K562 (cell line): ENCODE results near the gene HAND2.

Experiments used
- SMARCA4 ChIP-seq: fragments of 450-650 bp; IDR thresholded peaks from 2 replicates; pipeline ENCODE4 v1.6.1; 2016
- TF ChIP-seq, protein P1 (sequence below), 3 experiments: IDR thresholded peaks in 2 of 3; conservative IDR thresholded peaks in 1 of 3; 2 replicates each; pipeline ENCODE4 v1.5.1; 2011 to 2012; ENCODE audit warnings: low read length in 3 of 3, mild to moderate bottlenecking in 3 of 3, control low read depth in 2 of 3, improper control_type of control experiment in 1 of 3, inconsistent platforms in 1 of 3, low read depth in 1 of 3, mixed read lengths in 1 of 3, moderate library complexity in 1 of 3; ENCODE audit not compliant: insufficient read depth in 2 of 3

- no peak for TF ChIP-seq SMARCA4
- TF ChIP-seq, protein P1, sequence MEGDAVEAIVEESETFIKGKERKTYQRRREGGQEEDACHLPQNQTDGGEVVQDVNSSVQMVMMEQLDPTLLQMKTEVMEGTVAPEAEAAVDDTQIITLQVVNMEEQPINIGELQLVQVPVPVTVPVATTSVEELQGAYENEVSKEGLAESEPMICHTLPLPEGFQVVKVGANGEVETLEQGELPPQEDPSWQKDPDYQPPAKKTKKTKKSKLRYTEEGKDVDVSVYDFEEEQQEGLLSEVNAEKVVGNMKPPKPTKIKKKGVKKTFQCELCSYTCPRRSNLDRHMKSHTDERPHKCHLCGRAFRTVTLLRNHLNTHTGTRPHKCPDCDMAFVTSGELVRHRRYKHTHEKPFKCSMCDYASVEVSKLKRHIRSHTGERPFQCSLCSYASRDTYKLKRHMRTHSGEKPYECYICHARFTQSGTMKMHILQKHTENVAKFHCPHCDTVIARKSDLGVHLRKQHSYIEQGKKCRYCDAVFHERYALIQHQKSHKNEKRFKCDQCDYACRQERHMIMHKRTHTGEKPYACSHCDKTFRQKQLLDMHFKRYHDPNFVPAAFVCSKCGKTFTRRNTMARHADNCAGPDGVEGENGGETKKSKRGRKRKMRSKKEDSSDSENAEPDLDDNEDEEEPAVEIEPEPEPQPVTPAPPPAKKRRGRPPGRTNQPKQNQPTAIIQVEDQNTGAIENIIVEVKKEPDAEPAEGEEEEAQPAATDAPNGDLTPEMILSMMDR (IDR thresholded peaks at IDR 0.05 in 2 of 3, conservative IDR thresholded peaks at IDR 0.05 in 1 of 3; ENCODE audit: insufficient read depth in 2 of 3, low read depth in 1 of 3, low read length in 3 of 3) = no peak
Observed at GRCh38 chr4:173514641-173515217, 15.3 kb downstream of the HAND2 start.
